NB4 (cell line): Measurements from ENCODE around the gene CCDC57.

ENCODE experiments used
- MYC ChIP-seq: IDR thresholded peaks from 2 replicates; pipeline ENCODE4 v1.6.1; 2011; ENCODE audit warnings: low read depth, low read length
- POLR2A ChIP-seq: IDR thresholded peaks from 2 replicates; pipeline ENCODE4 v1.6.1; 2011; ENCODE audit warnings: mild to moderate bottlenecking; ENCODE audit not compliant: insufficient read length; ENCODE audit errors: extremely low read depth
- TF ChIP-seq, protein P1 (sequence below): IDR thresholded peaks from one replicate; pipeline ENCODE4 v1.5.1; 2012; ENCODE audit warnings: low read depth, low read length
- TF ChIP-seq, protein P2 (sequence below): IDR thresholded peaks from 2 replicates; pipeline ENCODE4 v1.6.1; 2011; ENCODE audit warnings: low read depth, low read length

DNA sequence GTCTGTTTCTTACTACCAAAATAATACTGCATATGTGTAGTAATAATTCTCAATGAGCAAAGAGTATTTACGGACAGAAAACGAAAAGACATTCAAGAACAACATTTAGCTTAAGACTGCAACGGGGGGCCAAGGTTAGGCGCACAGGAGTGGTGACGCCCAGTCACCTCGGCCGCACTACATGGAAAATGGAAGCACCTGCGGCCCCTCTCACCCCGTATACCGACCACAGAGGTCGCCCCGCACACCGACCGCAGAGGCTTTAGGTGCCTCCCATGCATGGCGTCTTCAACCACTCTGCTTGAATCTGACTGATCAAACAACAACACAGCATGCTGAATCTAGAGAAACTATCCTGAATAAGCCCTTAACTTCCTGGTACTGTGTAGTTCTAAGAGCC is 26.4 kb downstream of the CCDC57 start:
- TF ChIP-seq POLR2A (no peak), MYC (no peak)
- TF ChIP-seq, protein P1, sequence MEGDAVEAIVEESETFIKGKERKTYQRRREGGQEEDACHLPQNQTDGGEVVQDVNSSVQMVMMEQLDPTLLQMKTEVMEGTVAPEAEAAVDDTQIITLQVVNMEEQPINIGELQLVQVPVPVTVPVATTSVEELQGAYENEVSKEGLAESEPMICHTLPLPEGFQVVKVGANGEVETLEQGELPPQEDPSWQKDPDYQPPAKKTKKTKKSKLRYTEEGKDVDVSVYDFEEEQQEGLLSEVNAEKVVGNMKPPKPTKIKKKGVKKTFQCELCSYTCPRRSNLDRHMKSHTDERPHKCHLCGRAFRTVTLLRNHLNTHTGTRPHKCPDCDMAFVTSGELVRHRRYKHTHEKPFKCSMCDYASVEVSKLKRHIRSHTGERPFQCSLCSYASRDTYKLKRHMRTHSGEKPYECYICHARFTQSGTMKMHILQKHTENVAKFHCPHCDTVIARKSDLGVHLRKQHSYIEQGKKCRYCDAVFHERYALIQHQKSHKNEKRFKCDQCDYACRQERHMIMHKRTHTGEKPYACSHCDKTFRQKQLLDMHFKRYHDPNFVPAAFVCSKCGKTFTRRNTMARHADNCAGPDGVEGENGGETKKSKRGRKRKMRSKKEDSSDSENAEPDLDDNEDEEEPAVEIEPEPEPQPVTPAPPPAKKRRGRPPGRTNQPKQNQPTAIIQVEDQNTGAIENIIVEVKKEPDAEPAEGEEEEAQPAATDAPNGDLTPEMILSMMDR = no peak
- TF ChIP-seq, protein P2, sequence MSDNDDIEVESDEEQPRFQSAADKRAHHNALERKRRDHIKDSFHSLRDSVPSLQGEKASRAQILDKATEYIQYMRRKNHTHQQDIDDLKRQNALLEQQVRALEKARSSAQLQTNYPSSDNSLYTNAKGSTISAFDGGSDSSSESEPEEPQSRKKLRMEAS = no peak
